GM21717 (cell line): ENCODE data around the gene MRRF.
"Not testable (repeated sequence)": the region's sequence is repeated elsewhere in the genome, so short reads cannot be mapped to it uniquely, and the experiment has no call there.

ENCODE experiments used
- ATAC-seq: cut with Tn5 transposase; IDR thresholded peaks from one replicate; pipeline ENCODE4 v1.9.1; 2021; ENCODE audit warnings: mild to moderate bottlenecking, moderate library complexity; ENCODE audit not compliant: unreplicated experiment

MRRF gene

GRCh38 chr9:122274055-122274454, 9.4 kb downstream of the MRRF start:
- ATAC-seq: no peak

GRCh38 chr9:122276096-122276495, 11.4 kb downstream of the MRRF start:
- no peak for ATAC-seq

GRCh38 chr9:122277285-122277897, 12.7 kb downstream of the MRRF start:
- ATAC-seq: no peak

- ATAC-seq: no peak
Observed at GRCh38 chr9:122281368-122281767, 16.7 kb downstream of the MRRF start.

GRCh38 chr9:122286764-122287163, 22.1 kb downstream of the MRRF start:
- ATAC-seq: peak; percentile 82

- ATAC-seq: no peak
Observed at GRCh38 chr9:122287214-122287720, 22.6 kb downstream of the MRRF start.

GRCh38 chr9:122291458-122291857, 26.8 kb downstream of the MRRF start:
- no peak for ATAC-seq

GRCh38 chr9:122294531-122294930, 29.8 kb downstream of the MRRF start:
- ATAC-seq: no peak

- ATAC-seq: no peak
Observed at GRCh38 chr9:122297512-122297911, 32.8 kb downstream of the MRRF start.

GRCh38 chr9:122302237-122303093, 37.8 kb downstream of the MRRF start:
- ATAC-seq: no peak

- ATAC-seq: no peak
Observed at GRCh38 chr9:122307061-122307460, 42.4 kb downstream of the MRRF start.

GRCh38 chr9:122307925-122308324, 43.2 kb downstream of the MRRF start:
- ATAC-seq: no peak

- ATAC-seq: no peak
Observed at GRCh38 chr9:122309861-122310260, 45.2 kb downstream of the MRRF start.

GRCh38 chr9:122314165-122314564, 49.5 kb downstream of the MRRF start:
- ATAC-seq: no peak

- no peak for ATAC-seq
Observed at GRCh38 chr9:122315534-122315933, 50.9 kb downstream of the MRRF start.

- no peak for ATAC-seq
Observed at GRCh38 chr9:122318284-122318683, 53.6 kb downstream of the MRRF start.

- no peak for ATAC-seq
Observed at GRCh38 chr9:122320413-122320881, 55.8 kb downstream of the MRRF start.

- ATAC-seq: no peak
Observed at GRCh38 chr9:122322553-122322952, 57.9 kb downstream of the MRRF start.

- ATAC-seq: not testable (repeated sequence)
Observed at GRCh38 chr9:122324665-122325064, 60.0 kb downstream of the MRRF start.

GRCh38 chr9:122325124-122325523, 60.4 kb downstream of the MRRF start:
- ATAC-seq: no peak

- no peak for ATAC-seq
Observed at GRCh38 chr9:122327175-122327574, 62.5 kb downstream of the MRRF start.

GRCh38 chr9:122329597-122329996, 64.9 kb downstream of the MRRF start:
- ATAC-seq: no peak
